Ureter (tissue), 1 donor: ENCODE data around the gene TMEM176B. TPM values are rescaled to one million over a fixed set of nuclear protein-coding genes. Genes with fewer than 3 reads are reported as not detected.

Experiments used
- DNase-seq: peaks from one replicate; pipeline ENCODE4 v3.0.0-alpha.2; 2020; ENCODE audit warnings: low spot score
- total RNA-seq: library from RNA; stranded (reverse); gene quantifications from one replicate; pipeline ENCODE4 v1.2.4, GENCODE V29; 2023
- donor health status: DM: yes; HTN: yes; CAD: no.

The TMEM176B gene
- total RNA-seq, result 32.7 TPM

- DNase-seq, result peak; percentile 66
These were observed at the start of gene TMEM176B for GRCh38 chr7:150799741-150800580. TSS of gene TMEM176B (minus strand) at chr7:150800364. CDS start at chr7:150796569, 3,795 bp downstream.

- peak; percentile 9 for DNase-seq
These were observed 49.1 kb upstream of the TMEM176B start for GRCh38 chr7:150849204-150849775.

GRCh38 chr7:150848561-150849115, 48.5 kb upstream of the TMEM176B start:
- peak; percentile 9 for DNase-seq

- DNase-seq, result peak; percentile 15
These were observed 47.9 kb upstream of the TMEM176B start for GRCh38 chr7:150848111-150848510.

- DNase-seq, result no peak
These were observed 47.4 kb upstream of the TMEM176B start for GRCh38 chr7:150847536-150847935.

- DNase-seq, result no peak
These were observed 46.3 kb upstream of the TMEM176B start for GRCh38 chr7:150846291-150847115.

GRCh38 chr7:150845421-150845861, 45.3 kb upstream of the TMEM176B start:
- no peak for DNase-seq

GRCh38 chr7:150842716-150843115, 42.6 kb upstream of the TMEM176B start:
- DNase-seq, result no peak

- DNase-seq, result no peak
These were observed 41.9 kb upstream of the TMEM176B start for GRCh38 chr7:150842018-150842417.

- DNase-seq, result no peak
These were observed 38.9 kb upstream of the TMEM176B start for GRCh38 chr7:150838965-150839650.

GRCh38 chr7:150835702-150836280, 35.6 kb upstream of the TMEM176B start:
- DNase-seq, result no peak

GRCh38 chr7:150835019-150835418, 34.9 kb upstream of the TMEM176B start:
- DNase-seq, result no peak

GRCh38 chr7:150831851-150832250, 31.7 kb upstream of the TMEM176B start:
- no peak for DNase-seq

GRCh38 chr7:150830937-150831336, 30.8 kb upstream of the TMEM176B start:
- no peak for DNase-seq

- no peak for DNase-seq
These were observed 29.3 kb upstream of the TMEM176B start for GRCh38 chr7:150829426-150829825.

- DNase-seq, result no peak
These were observed 28.2 kb upstream of the TMEM176B start for GRCh38 chr7:150828384-150828783.

- no peak for DNase-seq
These were observed 26.1 kb upstream of the TMEM176B start for GRCh38 chr7:150826061-150826849.

GRCh38 chr7:150824379-150825177, 24.4 kb upstream of the TMEM176B start:
- no peak for DNase-seq

- DNase-seq, result no peak
These were observed 23.4 kb upstream of the TMEM176B start for GRCh38 chr7:150823484-150824126.
